ENCODE results near the gene PLAAT2.
"Not testable (repeated sequence)": the region's sequence is repeated elsewhere in the genome, so short reads cannot be mapped to it uniquely, and the experiment has no call there.

Gene PLAAT2

DNA sequence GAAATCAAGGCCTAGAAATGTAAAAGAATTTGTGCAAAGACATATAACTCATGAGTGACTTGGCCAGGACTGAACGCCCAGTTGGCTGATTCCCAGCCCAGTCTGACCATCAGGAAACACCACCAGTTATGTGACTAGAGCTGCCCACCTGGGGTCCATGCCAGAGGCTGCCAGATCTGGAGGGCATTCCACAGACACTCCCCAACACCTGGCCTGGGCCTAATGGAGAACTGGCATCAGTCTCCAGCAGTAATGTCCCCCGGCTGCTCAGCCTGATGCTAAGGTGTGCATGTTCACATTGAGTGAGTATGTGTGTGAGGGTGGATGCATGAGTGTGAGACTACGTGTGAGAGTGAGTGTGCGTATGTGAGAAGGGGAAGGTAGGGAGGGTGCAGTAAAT, 35.4 kb upstream of the PLAAT2 start:
- DNase-seq (ENCODE audit: low read depth in 1 of 2, low spot score in 1 of 2), result no peak
- in situ Hi-C loops (cut with HindIII; ENCODE audit: low pct_unique_long_range_greater_than_20kb, low sequenced_read_pairs), result no loop called here
- no peak for TF ChIP-seq JUND (IDR thresholded peaks at IDR 0.05; ENCODE audit: low read depth)

DNA sequence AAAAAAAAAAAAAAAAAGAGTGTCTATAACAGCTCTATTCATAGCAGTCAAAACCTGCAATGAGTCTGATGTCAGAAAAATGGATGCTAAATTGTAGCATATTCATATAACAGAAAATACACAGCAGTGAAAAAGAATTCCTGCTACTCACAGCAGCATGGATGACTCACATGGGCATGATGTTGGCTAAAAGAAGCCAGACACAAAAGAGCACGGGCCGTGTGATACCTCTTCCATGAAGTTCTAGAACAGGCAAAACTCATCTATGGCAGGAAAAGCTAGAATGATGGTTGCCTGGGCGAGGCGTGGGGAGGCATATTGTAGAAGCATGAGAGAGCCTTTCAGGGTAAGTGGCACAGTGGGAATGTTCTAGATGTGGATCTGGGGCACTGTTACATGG, 32.1 kb upstream of the PLAAT2 start:
- TF ChIP-seq JUND (IDR thresholded peaks at IDR 0.05; ENCODE audit: low read depth), result no peak
- DNase-seq (ENCODE audit: low read depth in 1 of 2, low spot score in 1 of 2), result no peak

DNA sequence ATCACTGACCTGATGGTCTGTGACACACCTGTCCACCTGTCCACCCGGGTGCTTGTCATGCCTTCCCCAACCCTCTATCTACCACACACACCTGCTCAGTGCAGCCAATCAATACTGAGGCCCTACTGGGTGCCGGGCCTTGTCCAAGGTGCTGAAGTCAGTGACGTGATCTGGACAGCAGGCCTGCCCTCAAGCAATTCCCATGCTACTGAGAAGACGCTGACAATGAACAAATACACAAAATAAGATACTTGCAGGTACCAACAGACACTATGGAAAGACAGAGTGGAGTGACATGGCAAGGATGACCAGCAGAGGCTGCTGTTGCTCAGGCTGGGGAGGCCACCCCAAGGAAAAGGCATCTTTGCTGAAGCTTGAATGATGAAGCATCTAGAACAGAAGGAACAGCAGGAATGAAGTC, 29.8 kb upstream of the PLAAT2 start:
- in situ Hi-C loops (cut with HindIII; ENCODE audit: low pct_unique_long_range_greater_than_20kb, low sequenced_read_pairs), result no loop called here
- DNase-seq (ENCODE audit: low read depth in 1 of 2, low spot score in 1 of 2), result peak; percentile 50 to 69
- TF ChIP-seq JUND (IDR thresholded peaks at IDR 0.05; ENCODE audit: low read depth), result no peak

More for the DNA sequence above, 32.1 kb upstream of the PLAAT2 start:
- in situ Hi-C loops (cut with HindIII; ENCODE audit: low pct_unique_long_range_greater_than_20kb, low sequenced_read_pairs), result no loop called here

DNA sequence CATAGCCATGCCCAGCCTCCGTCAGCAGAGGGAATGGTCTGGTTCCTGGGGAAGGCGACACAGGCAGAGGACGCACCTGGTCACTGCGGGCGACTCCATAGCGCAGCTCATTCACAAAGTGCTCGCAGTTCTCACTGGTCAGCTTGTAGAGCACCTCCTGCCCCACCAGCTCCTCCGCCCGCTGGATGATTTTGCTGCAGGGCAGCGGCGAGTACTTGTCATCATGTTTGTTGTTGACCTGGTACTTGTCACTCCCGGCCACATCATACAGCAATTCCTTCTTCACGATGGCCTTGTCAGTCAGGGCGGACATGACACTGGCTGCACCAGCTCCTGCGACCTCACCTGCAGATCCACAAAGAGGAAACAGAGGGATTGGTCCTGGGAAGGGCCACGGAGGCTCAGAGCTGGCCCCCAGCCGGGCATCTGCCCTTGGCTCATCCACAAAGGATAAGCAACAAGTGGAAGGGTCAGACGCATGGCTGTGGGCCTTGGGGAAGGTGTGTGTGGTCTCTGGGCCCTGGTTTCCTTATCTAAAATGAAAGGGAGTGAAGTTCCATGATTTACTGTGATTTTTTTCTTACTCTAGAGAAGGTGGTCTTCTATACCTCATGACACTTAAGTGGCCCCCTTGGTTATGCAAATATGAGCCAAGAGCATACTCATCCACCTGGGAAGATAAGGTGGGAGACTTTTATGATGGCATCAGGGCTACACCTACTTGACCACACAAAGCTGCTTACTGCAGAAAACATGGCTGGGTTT, 27.0 kb upstream of the PLAAT2 start:
- in situ Hi-C loops (cut with HindIII; ENCODE audit: low pct_unique_long_range_greater_than_20kb, low sequenced_read_pairs), result no loop called here
- no peak for TF ChIP-seq JUND (IDR thresholded peaks at IDR 0.05; ENCODE audit: low read depth)
- DNase-seq (ENCODE audit: low read depth in 1 of 2, low spot score in 1 of 2), result no peak

DNA sequence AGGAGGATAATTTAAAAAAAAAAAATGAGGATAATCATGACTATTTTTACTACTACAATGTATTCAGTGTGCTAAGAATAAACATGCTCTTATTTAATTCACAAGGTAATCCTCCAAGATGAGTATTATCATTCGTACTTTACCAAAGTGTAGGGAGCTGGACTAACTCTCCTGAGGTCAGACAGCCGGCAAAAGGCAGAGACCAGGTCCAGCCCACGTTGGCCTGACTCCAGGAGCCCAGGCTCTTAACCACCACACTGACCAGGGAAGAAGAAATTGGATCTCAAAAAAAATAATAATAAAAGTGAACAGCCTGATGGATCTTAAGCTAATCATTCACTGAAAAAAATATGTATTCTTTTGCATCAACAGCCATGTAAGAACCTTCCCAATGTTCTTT, 25.8 kb upstream of the PLAAT2 start:
- TF ChIP-seq JUND (IDR thresholded peaks at IDR 0.05; ENCODE audit: low read depth), result no peak
- no peak for DNase-seq (ENCODE audit: low read depth in 1 of 2, low spot score in 1 of 2)
- in situ Hi-C loops (cut with HindIII; ENCODE audit: low pct_unique_long_range_greater_than_20kb, low sequenced_read_pairs), result no loop called here

DNA sequence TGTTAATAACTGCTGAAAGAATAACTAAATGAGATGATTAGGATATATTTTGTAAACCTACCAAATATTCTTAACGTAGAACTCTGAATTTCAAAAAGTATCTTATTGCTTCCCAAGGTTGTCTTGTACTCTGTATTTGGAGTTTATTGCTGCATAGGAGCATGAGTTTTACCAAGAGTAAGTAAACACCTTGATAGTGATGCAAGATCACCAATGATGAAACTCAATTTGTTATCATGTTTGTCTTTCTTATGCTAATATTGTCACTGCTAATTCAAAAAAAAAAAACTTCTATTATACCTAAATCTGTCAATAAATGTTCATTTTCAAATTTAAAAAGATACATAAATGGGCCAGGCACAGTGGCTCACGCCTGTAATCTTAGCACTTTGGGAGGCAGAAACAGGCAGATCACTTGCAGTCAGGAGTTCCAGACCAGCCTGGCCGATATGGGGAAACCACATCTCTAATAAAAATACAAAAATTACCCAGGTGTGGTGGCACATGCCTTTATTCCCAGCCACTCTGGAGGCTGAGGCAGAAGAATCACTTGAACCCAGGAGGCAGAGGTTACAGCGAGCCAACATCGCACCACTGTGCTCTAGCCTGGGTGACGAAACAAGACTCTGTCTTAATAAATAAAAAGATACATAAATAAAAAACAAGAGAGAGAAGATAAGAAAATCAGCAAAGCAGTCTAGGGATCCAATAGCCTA, 23.4 kb upstream of the PLAAT2 start:
- no peak for DNase-seq (ENCODE audit: low read depth in 1 of 2, low spot score in 1 of 2)
- in situ Hi-C loops (cut with HindIII; ENCODE audit: low pct_unique_long_range_greater_than_20kb, low sequenced_read_pairs), result no loop called here
- TF ChIP-seq JUND (IDR thresholded peaks at IDR 0.05; ENCODE audit: low read depth), result no peak

DNA sequence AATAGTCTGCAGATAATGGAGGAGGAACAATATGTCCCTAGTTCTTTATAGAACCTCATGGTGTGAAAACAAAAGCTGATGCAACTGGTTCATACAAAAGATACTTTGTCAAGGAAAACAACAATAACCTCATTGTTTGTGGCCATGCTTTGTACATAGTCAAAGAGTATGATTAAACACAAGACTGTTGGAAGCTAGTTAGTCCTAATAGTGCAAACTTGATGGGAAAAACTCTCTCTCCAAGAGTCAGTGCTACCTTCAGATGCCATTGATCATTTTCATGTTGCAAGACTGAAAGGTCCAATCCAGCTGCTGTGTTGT, 20.1 kb upstream of the PLAAT2 start:
- TF ChIP-seq JUND (IDR thresholded peaks at IDR 0.05; ENCODE audit: low read depth), result no peak
- in situ Hi-C loops (cut with HindIII; ENCODE audit: low pct_unique_long_range_greater_than_20kb, low sequenced_read_pairs), result no loop called here
- no peak for DNase-seq (ENCODE audit: low read depth in 1 of 2, low spot score in 1 of 2)

DNA sequence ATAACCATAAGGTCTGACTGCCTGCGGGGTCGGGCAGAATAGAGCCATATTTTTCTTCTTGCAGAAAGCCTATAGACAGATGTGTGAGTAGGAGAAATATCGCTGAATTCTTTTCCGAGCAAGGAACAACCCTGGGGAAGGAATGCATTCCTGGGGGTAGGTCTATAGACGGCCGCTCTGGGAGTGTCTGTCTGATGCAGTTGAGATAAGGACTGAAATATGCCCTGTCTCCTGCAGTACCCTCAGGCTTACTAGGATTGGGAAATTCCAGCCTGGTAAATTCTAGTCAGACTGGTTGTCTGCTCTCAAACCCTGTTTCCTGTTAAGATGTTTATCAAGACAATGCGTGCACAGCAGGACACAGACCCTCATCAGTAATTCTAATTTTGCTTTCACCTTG, 18.0 kb upstream of the PLAAT2 start:
- peak; percentile 61 for TF ChIP-seq JUND (IDR thresholded peaks at IDR 0.05; ENCODE audit: low read depth)
- in situ Hi-C loops (cut with HindIII; ENCODE audit: low pct_unique_long_range_greater_than_20kb, low sequenced_read_pairs), result not testable (repeated sequence)
- DNase-seq (ENCODE audit: low read depth in 1 of 2, low spot score in 1 of 2), result peak in 1 of 2 experiments; percentile 92

DNA sequence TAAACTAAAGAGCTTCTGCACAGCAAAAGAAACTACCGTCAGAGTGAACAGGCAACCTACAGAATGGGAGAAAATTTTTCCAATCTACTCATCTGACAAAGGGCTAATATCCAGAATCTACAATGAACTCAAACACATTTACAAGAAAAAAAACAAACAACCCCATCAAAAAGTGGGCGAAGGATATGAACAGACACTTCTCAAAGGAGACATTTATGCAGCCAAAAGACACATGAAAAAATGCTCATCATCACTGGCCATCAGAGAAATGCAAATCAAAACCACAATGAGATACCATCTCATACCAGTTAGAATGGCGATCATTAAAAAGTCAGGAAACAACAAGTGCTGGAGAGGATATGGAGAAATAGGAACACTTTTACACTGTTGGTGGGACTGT, 15.7 kb upstream of the PLAAT2 start:
- in situ Hi-C loops (cut with HindIII; ENCODE audit: low pct_unique_long_range_greater_than_20kb, low sequenced_read_pairs); DNase-seq (ENCODE audit: low read depth in 1 of 2, low spot score in 1 of 2): not testable (repeated sequence)

DNA sequence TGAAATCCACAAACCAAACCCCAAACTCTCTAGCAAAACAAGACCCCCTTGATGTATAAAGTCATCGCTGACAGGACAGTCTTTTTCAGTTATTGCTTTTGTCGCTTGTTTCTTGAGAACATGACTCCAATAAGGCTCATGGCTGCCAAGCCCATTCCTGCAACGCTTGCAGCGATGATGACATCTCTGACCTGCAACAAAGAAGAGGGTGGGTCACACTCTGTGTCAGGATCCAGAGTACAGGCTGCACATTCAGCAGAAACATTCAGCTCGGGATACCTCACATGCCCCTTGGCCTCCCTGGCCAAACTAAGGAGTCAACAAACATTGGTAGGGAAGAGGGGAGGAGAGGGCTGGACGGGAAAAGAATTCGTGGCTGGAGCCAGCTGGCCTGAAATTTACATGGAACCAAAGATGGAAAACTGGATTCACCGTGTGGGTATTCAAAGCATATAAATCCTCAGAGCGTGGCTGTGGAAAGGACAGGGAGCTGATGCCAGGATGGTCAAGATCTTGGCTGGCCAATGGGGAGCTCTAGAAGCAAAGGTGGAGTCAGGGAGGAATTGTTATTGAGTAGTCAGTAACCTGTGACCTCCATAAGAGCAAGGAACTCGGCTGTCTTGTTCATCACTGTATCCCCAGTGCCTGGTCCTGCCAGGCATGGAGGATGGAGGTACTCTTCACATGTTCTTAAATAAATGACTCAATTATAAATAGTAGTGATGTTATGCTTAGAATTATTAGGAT, 11.8 kb upstream of the PLAAT2 start:
- TF ChIP-seq JUND (IDR thresholded peaks at IDR 0.05; ENCODE audit: low read depth), result no peak
- in situ Hi-C loops (cut with HindIII; ENCODE audit: low pct_unique_long_range_greater_than_20kb, low sequenced_read_pairs), result no loop called here

DNA sequence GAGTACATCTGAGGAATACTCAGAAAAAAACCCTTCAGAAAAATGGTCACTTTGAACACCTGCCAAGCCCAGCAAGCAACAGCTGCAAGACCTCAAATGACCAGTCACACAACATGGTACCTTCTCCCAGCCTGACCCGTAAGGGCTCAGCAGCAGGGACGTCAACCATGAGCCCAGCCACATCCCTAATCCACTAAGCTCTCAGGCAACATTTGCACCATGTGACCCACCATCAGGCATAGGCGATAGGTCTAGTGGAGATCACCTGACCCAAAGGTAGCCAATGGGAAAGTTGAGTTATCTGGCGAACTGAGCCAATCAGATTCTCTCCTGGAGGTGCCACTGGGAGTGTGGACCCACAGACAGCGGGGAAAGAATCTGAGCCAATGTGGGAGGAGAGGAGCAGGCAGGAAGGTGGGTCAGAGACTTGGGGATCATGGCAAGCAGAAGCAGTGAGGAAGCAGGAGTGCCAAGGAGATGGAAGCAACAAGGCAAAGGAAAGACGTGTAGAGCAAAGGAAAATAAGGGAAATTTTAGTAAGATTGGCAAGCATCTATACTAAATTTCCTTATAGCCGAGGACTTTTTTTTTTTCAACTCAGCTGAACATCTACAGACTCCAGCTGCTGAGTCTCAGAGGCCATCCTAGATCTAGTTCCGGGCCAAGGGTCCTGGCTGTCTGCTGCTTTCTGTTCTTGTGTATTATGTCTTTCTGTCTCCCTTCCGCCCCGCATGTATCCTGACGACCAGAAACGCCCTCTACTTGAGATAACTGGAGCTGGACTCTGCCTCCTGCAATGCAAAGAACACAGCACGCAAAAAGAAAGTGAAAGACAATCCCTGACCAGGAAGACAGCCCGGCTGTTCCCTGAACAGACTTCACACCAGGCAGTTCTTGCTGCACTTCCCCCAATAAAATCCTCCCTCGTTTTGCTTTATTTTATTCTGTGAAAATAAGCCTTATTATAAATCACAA, 11.0 kb upstream of the PLAAT2 start:
- peak in 1 of 2 experiments; percentile 59 for DNase-seq (ENCODE audit: low read depth in 1 of 2, low spot score in 1 of 2)
- in situ Hi-C loops (cut with HindIII; ENCODE audit: low pct_unique_long_range_greater_than_20kb, low sequenced_read_pairs), result no loop called here
- TF ChIP-seq JUND (IDR thresholded peaks at IDR 0.05; ENCODE audit: low read depth), result no peak

More for the DNA sequence above, 11.8 kb upstream of the PLAAT2 start:
- peak in 1 of 2 experiments; percentile 77 for DNase-seq (ENCODE audit: low read depth in 1 of 2, low spot score in 1 of 2)
